Activated effector memory CD4-positive, alpha-beta T cell treated with Interleukin-2 at 50 U/mL for 16 hours (primary cell): ENCODE measurements around the gene DEFB113.

Source experiments
- DNase-seq: peaks from one replicate; pipeline ENCODE4 v3.0.0-alpha.2; 2020

DEFB113 gene

DNA sequence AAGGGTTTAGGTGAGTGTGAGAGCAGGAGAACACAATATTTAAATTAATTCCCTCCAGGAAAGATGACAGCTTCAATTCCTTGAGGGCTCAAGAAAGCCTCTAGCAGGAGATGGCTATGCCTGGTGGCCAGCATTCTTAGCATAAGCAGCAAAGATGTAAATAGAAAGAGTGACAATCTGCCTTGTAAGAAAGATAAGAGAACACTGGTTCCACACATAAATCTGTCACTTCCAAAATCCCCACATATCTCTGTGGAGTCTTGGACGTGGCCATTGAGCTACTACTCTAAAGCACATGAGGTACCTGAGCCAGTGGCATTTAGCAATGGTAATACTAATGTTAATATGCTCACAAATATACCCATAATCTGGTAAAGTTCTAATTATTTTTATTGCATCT lies 34.7 kb downstream of the DEFB113 start:
- DNase-seq = no peak

DNA sequence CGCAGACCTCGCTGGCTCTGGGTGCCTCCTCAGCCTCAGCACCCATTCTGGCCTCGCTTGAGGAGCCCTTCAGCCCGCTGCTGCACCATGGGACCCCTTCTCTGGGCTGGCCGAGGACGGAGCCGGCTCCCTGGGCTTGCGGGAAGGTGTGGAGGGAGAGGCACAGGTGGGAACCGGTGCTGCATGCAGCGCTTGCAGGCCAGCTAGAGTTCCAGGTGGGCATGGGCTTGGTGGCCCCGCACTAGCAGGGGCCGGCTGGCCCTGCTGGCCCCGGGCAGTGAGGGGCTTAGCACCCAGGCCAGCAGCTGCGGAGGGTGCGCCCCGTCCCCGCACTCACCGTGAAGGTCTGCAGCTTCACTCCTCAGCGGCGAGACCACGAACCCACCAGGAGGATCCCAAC lies 35.9 kb downstream of the DEFB113 start:
- no peak for DNase-seq

DNA sequence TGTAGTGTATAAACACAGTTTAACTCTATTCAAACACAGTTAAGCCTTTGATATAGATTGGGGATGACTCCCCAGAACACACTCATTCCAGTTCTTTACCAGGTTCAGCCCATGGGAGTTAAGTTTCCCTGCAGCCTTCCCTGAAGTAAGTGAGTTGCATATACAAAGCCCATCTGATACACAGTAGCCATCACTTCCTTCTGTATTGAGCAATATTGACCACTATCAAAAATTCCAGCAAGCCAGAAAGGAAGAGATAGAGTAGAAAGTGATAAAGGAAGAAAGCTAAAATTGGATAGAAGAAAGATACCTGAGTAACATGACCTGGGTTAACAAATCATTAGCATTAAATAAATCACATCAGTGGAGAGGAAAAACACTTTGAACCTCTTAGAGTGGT lies 40.1 kb downstream of the DEFB113 start:
- DNase-seq = no peak

DNA sequence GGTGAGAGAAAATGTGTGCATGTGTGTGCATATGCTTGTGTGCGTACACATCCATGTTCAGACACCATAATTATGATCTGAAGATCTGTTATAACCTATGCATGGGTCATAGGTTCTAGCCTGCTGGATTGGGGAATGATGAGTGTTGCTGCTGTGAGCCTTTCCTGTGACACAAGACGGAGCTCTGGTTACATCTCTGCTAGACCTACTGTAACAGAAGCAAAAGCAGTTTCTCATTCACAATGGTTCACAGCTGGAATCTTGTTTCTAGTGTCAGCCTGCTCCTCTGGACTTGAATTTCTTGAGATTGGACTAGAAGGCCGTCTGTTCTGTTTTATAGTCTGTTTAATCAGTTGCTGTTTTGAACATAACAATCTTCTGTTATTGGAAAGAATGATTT lies 45.6 kb downstream of the DEFB113 start:
- no peak for DNase-seq

DNA sequence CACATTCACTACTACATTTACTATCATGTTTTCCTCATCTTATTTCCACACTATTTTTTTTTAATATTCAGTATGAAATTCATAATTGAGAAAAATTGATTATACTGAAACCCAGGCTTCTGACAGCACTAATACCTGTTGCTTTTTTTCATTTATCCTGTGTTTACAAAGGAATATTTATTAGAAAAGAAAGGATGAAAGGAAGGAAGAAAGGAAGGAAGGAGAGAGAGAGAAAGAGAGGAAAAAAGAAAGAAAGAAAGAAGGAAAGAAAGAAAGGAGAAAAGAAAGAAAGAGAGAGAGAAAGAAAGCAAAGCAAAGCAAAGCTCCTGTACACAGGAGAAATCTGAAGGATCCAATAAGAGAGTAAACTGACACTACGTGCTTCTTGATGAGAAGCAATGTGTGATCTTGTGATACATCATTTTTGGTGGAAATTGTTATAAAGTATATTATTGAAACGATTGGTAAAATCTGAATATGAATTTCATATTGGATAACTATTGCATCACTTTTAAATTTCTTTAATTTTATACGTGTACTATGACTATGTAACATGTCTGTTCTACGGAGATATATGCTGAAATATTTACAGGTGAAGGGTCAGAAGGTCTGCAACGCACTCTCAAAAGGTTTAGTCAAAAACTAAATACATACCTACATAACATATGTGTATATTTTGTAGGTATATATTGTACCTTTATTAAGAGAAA lies 49.3 kb downstream of the DEFB113 start:
- no peak for DNase-seq

DNA sequence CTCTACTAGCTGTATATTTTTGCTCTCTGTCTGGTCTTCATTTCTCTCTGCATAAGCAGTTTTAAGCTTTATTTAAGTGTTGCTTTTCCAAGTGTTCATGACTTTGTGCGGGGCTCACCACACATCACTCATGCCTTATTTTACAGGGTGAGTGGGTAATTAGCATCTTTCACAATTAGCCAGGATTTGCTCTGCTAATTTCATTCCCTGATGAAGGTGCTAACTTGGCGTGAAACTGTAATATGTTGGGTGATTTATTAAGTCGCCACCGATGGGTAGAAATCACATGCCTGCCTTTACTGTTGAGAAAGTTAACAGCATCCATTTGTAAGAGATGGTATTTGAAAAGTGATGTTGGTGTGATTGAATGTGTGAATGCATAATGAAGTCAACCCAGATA lies 50.2 kb downstream of the DEFB113 start:
- no peak for DNase-seq

DNA sequence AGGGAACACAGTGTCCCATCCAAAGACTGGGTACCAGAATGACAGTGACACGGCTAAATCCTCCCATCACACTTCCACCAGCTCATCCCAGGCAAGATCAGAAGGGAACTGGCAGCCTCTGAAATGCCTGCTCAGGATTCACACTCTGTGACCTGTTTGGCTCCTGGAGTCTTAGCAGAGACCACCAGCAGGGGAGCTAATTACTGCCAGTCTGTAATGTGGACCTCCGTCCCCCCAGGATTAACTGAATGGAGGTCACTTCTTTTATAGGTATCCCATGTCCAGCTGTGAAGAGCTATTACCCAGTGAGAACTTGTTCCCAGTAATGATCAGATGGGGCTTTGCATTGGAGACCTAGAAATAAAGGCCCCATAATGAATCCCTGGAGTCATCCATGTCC lies 50.6 kb downstream of the DEFB113 start:
- no peak for DNase-seq
